GM12878 (cell line): ENCODE measurements around the gene PIK3R3. TPM values are rescaled to one million over a fixed set of nuclear protein-coding genes. Genes with fewer than 3 reads are reported as not detected.

Source experiments
- ATAC-seq: fragments of 200-7000 bp; cut with Tn5 transposase; 3 replicates; pipeline ENCODE4 v1.9.1; 2020; ENCODE audit warnings: mild to moderate bottlenecking, moderate library complexity
- BruUV-seq: library from RNA; stranded (reverse); fragments of 400-500 nt; replicated peaks from 2 replicates; lab custom pipeline; 2021; lab: Mats Ljungman, UMichigan
- CTCF ChIA-PET: fragments of 300-600 bp; sonication (Branson Sonifier 250); formaldehyde crosslinking; extraction: SDS; loops from one replicate; lab custom pipeline; 2021; ENCODE audit warnings: inconsistent platforms; lab: Yijun Ruan, JAX
- POLR2A ChIA-PET: fragments of 350-600 bp; formaldehyde crosslinking; extraction: SDS; loops from one replicate; lab custom pipeline; 2021; ENCODE audit warnings: inconsistent platforms; lab: Charles Lee
- RAD21 ChIA-PET: fragments of 300-600 bp; sonication (Branson Sonifier 250); formaldehyde crosslinking; loops from one replicate; lab custom pipeline; 2023; ENCODE audit warnings: antibody characterized with exemption; ENCODE audit not compliant: unreplicated experiment; lab: Charles Lee
- SMC1A ChIA-PET: fragments of 300-600 bp; sonication (Branson Sonifier 250); formaldehyde crosslinking; loops from one replicate; lab custom pipeline; 2023; ENCODE audit not compliant: unreplicated experiment, uncharacterized antibody; lab: Charles Lee
- DNase-seq: peaks from one replicate; pipeline ENCODE4 v3.0.0-alpha.2; 2011; ENCODE audit warnings: low read depth, low spot score
- FAIRE-seq: peaks from 3 replicates; lab custom pipeline; 2011; peaks lifted over from hg19 to GRCh38; lab: Jason Lieb, UNC
- H2AFZ ChIP-seq: 2 replicates; pipeline ENCODE4 v1.6.0; 2011; ENCODE audit warnings: low read depth, low read length, control low read depth; ENCODE audit not compliant: control insufficient read depth
- H3K27ac ChIP-seq: 2 replicates; pipeline ENCODE4 v1.5.1; 2011; ENCODE audit warnings: control low read depth; ENCODE audit not compliant: control insufficient read depth, insufficient read depth
- H3K27me3 ChIP-seq, 2 experiments: replicated peaks in 1 of 2; 2 replicates each; pipeline versions ENCODE4 v1.6.0 to v1.6.1; 2011; ENCODE audit warnings: low read length in 1 of 2; ENCODE audit not compliant: control insufficient read depth in 2 of 2, insufficient read depth in 2 of 2
- H3K36me3 ChIP-seq, 2 experiments: 2 replicates each; pipeline ENCODE4 v1.5.1; 2011; ENCODE audit warnings: low read length in 1 of 2; ENCODE audit not compliant: control insufficient read depth in 2 of 2, insufficient read depth in 2 of 2
- H3K4me1 ChIP-seq: 2 replicates; pipeline ENCODE4 v1.6.1; 2011; ENCODE audit warnings: mild to moderate bottlenecking, low read length, moderate library complexity, mixed read lengths; ENCODE audit not compliant: control insufficient read depth, insufficient read depth
- H3K4me2 ChIP-seq: 2 replicates; pipeline ENCODE4 v1.6.0; 2011; ENCODE audit warnings: control low read depth; ENCODE audit not compliant: control insufficient read depth, insufficient read depth
- H3K4me3 ChIP-seq: fragments of 200-600 bp; sonication (generic); 2 replicates; pipeline ENCODE4 v1.5.1; 2016
- H3K79me2 ChIP-seq: 2 replicates; pipeline ENCODE4 v1.6.0; 2011; ENCODE audit warnings: low read length; ENCODE audit not compliant: control insufficient read depth, insufficient read depth
- H3K9ac ChIP-seq: 2 replicates; pipeline ENCODE4 v1.8.0; 2011; ENCODE audit warnings: low read length, control low read depth, mixed read lengths; ENCODE audit not compliant: control insufficient read depth, insufficient read depth
- H3K9me3 ChIP-seq: replicated peaks from 3 replicates; pipeline ENCODE4 v1.5.1; 2011; ENCODE audit warnings: mild to moderate bottlenecking, low read length; ENCODE audit not compliant: control insufficient read depth, insufficient read depth
- H4K20me1 ChIP-seq: 2 replicates; pipeline ENCODE4 v1.6.0; 2011; ENCODE audit not compliant: control insufficient read depth, insufficient read depth
- ASH2L ChIP-seq: fragments of 300-600, 200-600 bp; sonication (generic); IDR thresholded peaks from 2 replicates; pipeline ENCODE4 v1.6.1; 2017; ENCODE audit warnings: low read depth, mild to moderate bottlenecking, borderline replicate concordance
- BRCA1 ChIP-seq: IDR thresholded peaks from 2 replicates; pipeline ENCODE4 v1.6.1; 2011; ENCODE audit warnings: low read depth, low read length, improper control_type of control experiment
- EGR1 ChIP-seq, 2 experiments: IDR thresholded peaks; 1 replicate in 1 of 2; 2 replicates in 1 of 2; pipeline ENCODE4 v1.6.1; 2011 to 2012; ENCODE audit warnings: low read depth in 2 of 2, low read length in 2 of 2, borderline replicate concordance in 1 of 2, mild to moderate bottlenecking in 1 of 2, moderate library complexity in 1 of 2
- EZH2 ChIP-seq: IDR thresholded peaks from 2 replicates; pipeline ENCODE4 v1.6.1; 2012; ENCODE audit warnings: low read depth, mild to moderate bottlenecking, control low read depth, inconsistent platforms, low read length, borderline replicate concordance; ENCODE audit not compliant: control insufficient read depth
- HCFC1 ChIP-seq: fragments of 150-350 bp; IDR thresholded peaks from 2 replicates; pipeline ENCODE4 v1.6.1; 2014; ENCODE audit warnings: low read length
- IKZF2 ChIP-seq, 2 experiments: fragments of 450-650 bp; IDR thresholded peaks; 2 replicates each; pipeline ENCODE4 v1.6.1; 2017; ENCODE audit warnings: mild to moderate bottlenecking in 2 of 2, moderate library complexity in 2 of 2
- KLF5 ChIP-seq: fragments of 450-650 bp; IDR thresholded peaks from 2 replicates; pipeline ENCODE4 v1.6.1; 2014; ENCODE audit warnings: mild to moderate bottlenecking; ENCODE audit not compliant: partially characterized antibody
- MTA2 ChIP-seq: fragments of 450-650 bp; IDR thresholded peaks from 2 replicates; pipeline ENCODE4 v1.6.1; 2016; ENCODE audit warnings: low read depth, mild to moderate bottlenecking, moderate library complexity
- PML ChIP-seq: IDR thresholded peaks from 2 replicates; pipeline ENCODE4 v1.6.1; 2012; ENCODE audit warnings: low read length, inconsistent platforms
- RAD21 ChIP-seq: IDR thresholded peaks from 2 replicates; pipeline ENCODE4 v1.6.1; 2011; ENCODE audit warnings: mild to moderate bottlenecking, low read depth, low read length, moderate library complexity; ENCODE audit not compliant: insufficient read depth
- RAD51 ChIP-seq: fragments of 450-650 bp; IDR thresholded peaks from 2 replicates; pipeline ENCODE4 v1.6.1; 2016; ENCODE audit warnings: moderate library complexity, mild to moderate bottlenecking, inconsistent platforms
- TAF1 ChIP-seq: IDR thresholded peaks from 2 replicates; pipeline ENCODE4 v1.6.1; 2011; ENCODE audit warnings: mild to moderate bottlenecking, low read depth, low read length, borderline replicate concordance
- ZNF207 ChIP-seq: fragments of 450-650 bp; IDR thresholded peaks from 2 replicates; pipeline ENCODE4 v1.6.1; 2014; ENCODE audit warnings: antibody characterized with exemption, mild to moderate bottlenecking, borderline replicate concordance
- ZZZ3 ChIP-seq: IDR thresholded peaks from 2 replicates; pipeline ENCODE4 v1.6.1; 2011; ENCODE audit warnings: low read depth; ENCODE audit not compliant: control insufficient read depth, insufficient read length
- WGBS: methylation state at CpG from one replicate; pipeline ENCODE4 v1.1.6; 2016; ENCODE audit warnings: low lambda C conversion rate; ENCODE audit not compliant: insufficient replicate concordance, insufficient coverage; ENCODE audit errors: missing lambda C conversion rate; 5-methylcytosine and 5-hydroxymethylcytosine counted together
- in situ Hi-C: fragments of 300-500 bp; cut with MboI; formaldehyde crosslinking; loops from 9 replicates; pipeline ENCODE4 v1.14.3; 2018; ENCODE audit warnings: mixed read lengths
- intact Hi-C: fragments of 100-400 bp; cut with micrococcal nuclease; formaldehyde crosslinking; loops from one replicate; pipeline ENCODE4 v1.14.2; 2022; ENCODE audit not compliant: unreplicated experiment
- polyA plus RNA-seq, 11 experiments: library from polyadenylated mRNA; depleted of rRNA in 4 of 11; unstranded in 6 of 11; stranded (reverse) in 5 of 11; fragments of >200 nt; fragmentation: Nextera tagmentation in 4 of 11; fragmentation: Illumina TruSeq in 1 of 11; extraction: Ambion mirVana in 4 of 11; extraction: Trizol in 1 of 11; gene quantifications; 1 replicate in 1 of 11; 2 replicates in 10 of 11; pipeline versions ENCODE4 v1.2.1 to v1.2.3, GENCODE V29; 2011 to 2016; ENCODE audit warnings: inconsistent platforms in 2 of 11, missing spikeins in 2 of 11, low read depth in 1 of 11
- total RNA-seq, 4 experiments: library from RNA; depleted of rRNA in 3 of 4; stranded (reverse); fragments of >200 nt in 3 of 4; fragmentation: Illumina TruSeq in 1 of 4; extraction: Trizol in 1 of 4; gene quantifications; 2 replicates each; pipeline versions ENCODE4 v1.2.1 to v1.2.3, GENCODE V29; 2013 to 2021
- TF ChIP-seq, protein P1 (sequence below): fragments of 450-650 bp; formaldehyde crosslinking; IDR thresholded peaks from 2 replicates; pipeline ENCODE4 v1.4.0; 2020; ENCODE audit warnings: mild to moderate bottlenecking, moderate library complexity

Gene PIK3R3
- total and polyA plus RNA-seq, 10 of the 15 experiments (the other 5 are each of a cell fraction or from before 2014, with no cell fraction given) = 4.8 to 27.0 (median 19.8) TPM

DNA sequence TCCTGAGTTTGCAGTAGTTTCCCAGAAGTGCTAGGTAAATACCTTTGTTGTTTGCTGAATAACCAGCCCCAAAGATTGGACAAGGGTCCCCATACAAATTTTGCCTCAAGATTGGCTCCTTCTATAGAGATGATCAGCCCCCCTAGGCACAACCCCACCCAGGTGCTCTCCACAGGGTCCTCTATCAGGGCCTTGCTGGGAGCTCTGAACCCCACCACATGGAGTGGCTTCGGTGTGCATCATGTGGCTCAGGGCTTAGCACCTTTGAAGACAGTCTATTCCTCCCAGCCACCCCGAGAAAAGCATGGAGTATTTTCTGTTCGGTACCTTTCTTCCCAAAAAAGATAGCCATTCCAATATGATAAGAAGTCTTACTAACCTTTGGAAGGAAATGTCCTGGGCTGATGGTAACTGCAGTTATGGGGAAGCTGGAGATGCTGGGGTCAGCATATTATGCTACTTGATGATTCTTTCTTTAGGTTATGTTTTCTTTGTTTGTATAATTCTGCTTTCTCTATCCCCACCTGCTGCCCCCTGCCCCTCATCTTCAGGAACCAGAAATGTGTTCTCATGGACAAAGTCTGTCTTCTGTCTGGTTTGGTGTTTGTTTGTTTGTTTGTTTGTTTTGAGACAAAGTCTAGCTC is 37.5 kb upstream of the PIK3R3 start:
- BruUV-seq = no TSS peak
- Histone ChIP-seq H3K4me2 (no peak overlapping the region), H3K9ac (no peak overlapping the region), H3K79me2 (no peaks in the 10 kb centered on the region), H3K36me3 (no peaks in the 10 kb centered on the region), H3K4me3 (no peak overlapping the region), H3K27me3 (no peaks in the 10 kb centered on the region; a peak in 1 of 4 replicates), H3K9me3 (no peaks in the 10 kb centered on the region), H3K4me1 (peaks cover 18% of the 10 kb centered on the region), H4K20me1 (no peaks in the 10 kb centered on the region; the same call in 1 of the 2 replicates), H3K27ac (no peak overlapping the region), H2AFZ (no peak overlapping the region)
- FAIRE-seq (no peak), DNase-seq (no peak), ATAC-seq (no peak)
- ChIA-PET SMC1A (interaction anchor here (1.0 to 8.0 kb wide), 4 partner anchors 10 to 133 kb away, joined by 3 to 50 read pairs (median 6); no protein-coding TSS in a partner anchor), POLR2A (interaction anchor here (0.6 kb wide), 1 partner anchor 462 kb away, joined by 3 read pairs; no protein-coding TSS in a partner anchor), CTCF (interaction anchor here (1.6 to 17.5 kb wide), 2 partner anchors 60 to 132 kb away, joined by 4 to 293 read pairs; no protein-coding TSS in a partner anchor), RAD21 (interaction anchor here (1.1 kb wide), 1 partner anchor 40 kb away, joined by 3 read pairs; no protein-coding TSS in a partner anchor)
- no peak for TF ChIP-seq ASH2L
- TF ChIP-seq ZNF207 = no peak
- TF ChIP-seq, protein P1, sequence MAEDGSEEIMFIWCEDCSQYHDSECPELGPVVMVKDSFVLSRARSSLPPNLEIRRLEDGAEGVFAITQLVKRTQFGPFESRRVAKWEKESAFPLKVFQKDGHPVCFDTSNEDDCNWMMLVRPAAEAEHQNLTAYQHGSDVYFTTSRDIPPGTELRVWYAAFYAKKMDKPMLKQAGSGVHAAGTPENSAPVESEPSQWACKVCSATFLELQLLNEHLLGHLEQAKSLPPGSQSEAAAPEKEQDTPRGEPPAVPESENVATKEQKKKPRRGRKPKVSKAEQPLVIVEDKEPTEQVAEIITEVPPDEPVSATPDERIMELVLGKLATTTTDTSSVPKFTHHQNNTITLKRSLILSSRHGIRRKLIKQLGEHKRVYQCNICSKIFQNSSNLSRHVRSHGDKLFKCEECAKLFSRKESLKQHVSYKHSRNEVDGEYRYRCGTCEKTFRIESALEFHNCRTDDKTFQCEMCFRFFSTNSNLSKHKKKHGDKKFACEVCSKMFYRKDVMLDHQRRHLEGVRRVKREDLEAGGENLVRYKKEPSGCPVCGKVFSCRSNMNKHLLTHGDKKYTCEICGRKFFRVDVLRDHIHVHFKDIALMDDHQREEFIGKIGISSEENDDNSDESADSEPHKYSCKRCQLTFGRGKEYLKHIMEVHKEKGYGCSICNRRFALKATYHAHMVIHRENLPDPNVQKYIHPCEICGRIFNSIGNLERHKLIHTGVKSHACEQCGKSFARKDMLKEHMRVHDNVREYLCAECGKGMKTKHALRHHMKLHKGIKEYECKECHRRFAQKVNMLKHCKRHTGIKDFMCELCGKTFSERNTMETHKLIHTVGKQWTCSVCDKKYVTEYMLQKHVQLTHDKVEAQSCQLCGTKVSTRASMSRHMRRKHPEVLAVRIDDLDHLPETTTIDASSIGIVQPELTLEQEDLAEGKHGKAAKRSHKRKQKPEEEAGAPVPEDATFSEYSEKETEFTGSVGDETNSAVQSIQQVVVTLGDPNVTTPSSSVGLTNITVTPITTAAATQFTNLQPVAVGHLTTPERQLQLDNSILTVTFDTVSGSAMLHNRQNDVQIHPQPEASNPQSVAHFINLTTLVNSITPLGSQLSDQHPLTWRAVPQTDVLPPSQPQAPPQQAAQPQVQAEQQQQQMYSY (CRISPR knock-in tag) = no peak
- TF ChIP-seq ZZZ3 = no peak
- TF ChIP-seq EGR1 (IDR thresholded peaks at IDR 0.05; ENCODE audit: borderline replicate concordance in 1 of 2, low read depth in 2 of 2, low read length in 2 of 2) = no peak
- no peak for TF ChIP-seq PML
- no peak for TF ChIP-seq RAD21
- no peak for TF ChIP-seq RAD51
- TF ChIP-seq BRCA1 = no peak
- TF ChIP-seq IKZF2 (IDR thresholded peaks at IDR 0.05) = no peak
- no peak for TF ChIP-seq KLF5
- TF ChIP-seq TAF1 = no peak
- TF ChIP-seq HCFC1 = no peak
- no peak for TF ChIP-seq MTA2
- TF ChIP-seq EZH2 = no peak
- intact Hi-C loops = no loop called here
- 95% methylated on average over 3 of the region's 3 CpGs for WGBS
- in situ Hi-C loops = no loop called here
